ENCODE results near the gene SOX15. TPM values are rescaled to one million over a fixed set of nuclear protein-coding genes. Genes with fewer than 3 reads are reported as not detected.
A peak's percentile ranks its signal among the peaks of the same experiment; 100 is the strongest.

SOX15 gene
- total and polyA plus RNA-seq, 4 donors = 0.68 to 1.1 (median 0.86) TPM; not detected in 1

GRCh38 chr17:7549401-7550055, 40.4 kb downstream of the SOX15 start:
- TF ChIP-seq CTCF (IDR thresholded peaks at IDR 0.05; ENCODE audit: control extremely low read depth, extremely low read depth) = no peak
- Histone ChIP-seq H3K9me3 (ENCODE audit: control insufficient read depth in 4 of 4, insufficient read depth in 3 of 4, low read length in 3 of 4) (no peaks in the 10 kb centered on the region), H3K36me3 (ENCODE audit: control insufficient read depth in 4 of 4, insufficient read depth in 4 of 4, low read length in 4 of 4) (peaks cover 0 to 6% (median under 1%) of the 10 kb centered on the region in 4 donors), H3K27me3 (ENCODE audit: control insufficient read depth in 3 of 3, insufficient read depth in 3 of 3, low read length in 2 of 3) (no peaks in the 10 kb centered on the region), H3K27ac (ENCODE audit: low read depth in 1 of 2, low read length in 1 of 2) (peak overlapping the region; percentile 66 to 91), H3K9ac (ENCODE audit: insufficient read depth in 1 of 2, low read length in 2 of 2) (peak overlapping the region; percentile 39 to 73), H3K4me3 (peak overlapping the region; percentile 74), H3K4me1 (ENCODE audit: control insufficient read depth in 5 of 5, insufficient read depth in 5 of 5, low read length in 5 of 5) (peaks cover 0 to 10% (median 4%) of the 10 kb centered on the region in 5 donors)
- ATAC-seq (ENCODE audit: insufficient read depth, low FRiP score) (peak; percentile 43), DNase-seq (no peak)
- 27 to 50% methylated on average over 20 of the region's 20 CpGs for WGBS, 2 donors

GRCh38 chr17:7548585-7549400, 41.1 kb downstream of the SOX15 start, which contains the start of gene TNFSF12:
Gene TNFSF12, plus strand, starts transcription at chr17:7549058. Its CDS starts 96 bp downstream, at chr17:7549154.
- Histone ChIP-seq H3K36me3 (ENCODE audit: control insufficient read depth in 4 of 4, insufficient read depth in 4 of 4, low read length in 4 of 4) (peaks cover 0 to 3% (median under 1%) of the 10 kb centered on the region in 4 donors), H3K9ac (ENCODE audit: insufficient read depth in 1 of 2, low read length in 2 of 2) (peak within 1 kb of the TSS; percentile 67 to 93), H3K27me3 (ENCODE audit: control insufficient read depth in 3 of 3, insufficient read depth in 3 of 3, low read length in 2 of 3) (no peaks in the 10 kb centered on the region), H3K4me1 (ENCODE audit: control insufficient read depth in 5 of 5, insufficient read depth in 5 of 5, low read length in 5 of 5) (peaks cover 0 to 10% (median 4%) of the 10 kb centered on the region in 5 donors), H3K4me3 (peak within 1 kb of the TSS; percentile 74), H3K9me3 (ENCODE audit: control insufficient read depth in 4 of 4, insufficient read depth in 3 of 4, low read length in 3 of 4) (no peaks in the 10 kb centered on the region), H3K27ac (ENCODE audit: low read depth in 1 of 2, low read length in 1 of 2) (peak within 1 kb of the TSS; percentile 66 to 91)
- TF ChIP-seq CTCF (IDR thresholded peaks at IDR 0.05; ENCODE audit: control extremely low read depth, extremely low read depth) = no peak
- WGBS, 2 donors = 1 to 6% methylated on average over 59 to 64 of the region's 65 CpGs
- ATAC-seq (ENCODE audit: insufficient read depth, low FRiP score) (peak; percentile 50), DNase-seq (peak; percentile 64 to 73 (median 68))

GRCh38 chr17:7544911-7545310, 45.0 kb downstream of the SOX15 start:
- H3K9me3 ChIP-seq (ENCODE audit: control insufficient read depth in 4 of 4, insufficient read depth in 3 of 4, low read length in 3 of 4) = no peaks in the 10 kb centered on the region

More at GRCh38 chr17:7544911-7545310, 45.0 kb downstream of the SOX15 start:
- no peak for DNase-seq
- Histone ChIP-seq H3K4me3 (no peak overlapping the region), H3K27me3 (ENCODE audit: control insufficient read depth in 3 of 3, insufficient read depth in 3 of 3, low read length in 2 of 3) (no peaks in the 10 kb centered on the region), H3K9ac (ENCODE audit: insufficient read depth in 1 of 2, low read length in 2 of 2) (no peak overlapping the region), H3K36me3 (ENCODE audit: control insufficient read depth in 4 of 4, insufficient read depth in 4 of 4, low read length in 4 of 4) (no peaks in the 10 kb centered on the region), H3K27ac (ENCODE audit: low read depth in 1 of 2, low read length in 1 of 2) (no peak overlapping the region), H3K4me1 (ENCODE audit: control insufficient read depth in 5 of 5, insufficient read depth in 5 of 5, low read length in 5 of 5) (peaks cover 0 to 10% (median 4%) of the 10 kb centered on the region in 5 donors)
- WGBS, 2 donors = 68 to 83% methylated on average over 6 of the region's 6 CpGs
- no peak for TF ChIP-seq CTCF (IDR thresholded peaks at IDR 0.05; ENCODE audit: control extremely low read depth, extremely low read depth)
- no peak for ATAC-seq (ENCODE audit: insufficient read depth, low FRiP score)

Measured in lung (tissue), 12 donors.